Stimulated activated CD4-positive, alpha-beta T cell treated with anti-CD3 and anti-CD28 coated beads, Interleukin-12 subunit alpha, Interleukin-12 subunit beta, amount 100 ng/mL, for 48 hours (primary cell): ENCODE results near the gene NAA10.

Experiments
- DNase-seq, 3 donors: peaks; one replicate each; pipeline ENCODE4 v3.0.0-alpha.2; 2020; ENCODE audit warnings: low read depth in 2 of 3, low spot score in 1 of 3

NAA10 gene

DNA sequence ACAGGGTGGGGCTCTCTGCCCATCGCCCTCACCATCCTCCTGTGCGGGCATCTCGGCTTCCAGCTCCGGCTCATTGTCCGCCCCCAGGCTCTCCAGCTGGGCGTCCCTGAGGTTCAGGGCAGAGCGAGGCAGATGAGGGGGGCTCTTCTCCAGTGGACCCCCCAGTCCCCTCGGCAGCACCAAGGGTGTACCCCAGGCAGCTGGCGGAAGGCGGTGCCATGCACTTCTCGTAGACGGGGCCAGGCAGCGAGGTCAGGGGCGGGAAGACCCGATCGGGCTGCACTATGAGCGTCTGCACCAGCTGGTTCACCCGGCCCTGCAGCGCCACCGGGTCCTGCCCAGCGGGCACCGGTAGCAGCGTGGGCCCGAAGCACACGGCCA lies 24.9 kb downstream of the NAA10 start:
- DNase-seq = no peak

DNA sequence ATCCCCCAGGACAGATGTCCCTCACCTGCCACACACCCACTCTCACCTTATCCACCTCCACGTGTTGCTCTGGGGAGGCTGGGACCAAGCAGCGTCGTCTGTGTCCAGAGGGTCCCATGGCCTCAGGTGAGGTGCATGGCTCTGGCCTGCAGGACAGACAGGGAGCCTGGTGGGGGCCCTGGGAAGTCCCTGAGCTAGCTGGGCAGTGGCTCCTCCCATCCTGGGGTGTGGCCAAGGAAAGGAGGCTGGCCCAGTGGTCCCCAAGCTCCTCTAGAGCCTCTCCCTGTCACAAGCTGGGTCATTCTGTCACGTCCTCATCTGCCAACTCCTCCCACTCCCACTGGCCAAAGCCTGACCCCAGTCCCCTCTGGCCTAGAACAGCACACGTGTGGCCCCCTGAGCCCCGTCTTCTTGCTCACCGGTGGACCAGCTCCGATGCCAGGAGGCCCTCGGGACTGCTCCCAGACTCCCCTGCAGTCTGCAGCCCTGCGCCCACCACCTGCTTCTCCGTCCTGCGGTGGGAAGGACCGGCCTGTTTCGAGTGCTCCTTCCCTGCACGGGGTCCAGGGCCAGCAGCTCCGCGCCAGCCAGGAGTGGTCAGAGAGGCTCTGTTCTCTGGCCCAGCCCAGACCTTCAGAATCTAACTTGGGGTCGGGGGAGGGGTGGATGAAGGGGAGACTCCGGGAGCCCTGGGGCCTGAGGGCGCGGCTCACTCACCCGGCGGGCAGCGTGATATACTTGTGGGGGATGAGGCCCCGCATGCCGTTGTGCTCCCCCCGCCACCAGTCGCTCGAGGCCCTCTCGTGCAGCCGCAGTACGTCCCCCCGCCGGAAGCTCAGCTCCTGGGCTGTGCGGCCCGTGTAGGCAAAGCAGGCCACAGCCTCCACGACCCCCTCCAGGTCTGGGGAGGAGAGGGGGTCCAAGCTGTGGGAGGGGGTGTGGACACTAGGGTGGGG lies 25.5 kb downstream of the NAA10 start:
- DNase-seq = no peak

DNA sequence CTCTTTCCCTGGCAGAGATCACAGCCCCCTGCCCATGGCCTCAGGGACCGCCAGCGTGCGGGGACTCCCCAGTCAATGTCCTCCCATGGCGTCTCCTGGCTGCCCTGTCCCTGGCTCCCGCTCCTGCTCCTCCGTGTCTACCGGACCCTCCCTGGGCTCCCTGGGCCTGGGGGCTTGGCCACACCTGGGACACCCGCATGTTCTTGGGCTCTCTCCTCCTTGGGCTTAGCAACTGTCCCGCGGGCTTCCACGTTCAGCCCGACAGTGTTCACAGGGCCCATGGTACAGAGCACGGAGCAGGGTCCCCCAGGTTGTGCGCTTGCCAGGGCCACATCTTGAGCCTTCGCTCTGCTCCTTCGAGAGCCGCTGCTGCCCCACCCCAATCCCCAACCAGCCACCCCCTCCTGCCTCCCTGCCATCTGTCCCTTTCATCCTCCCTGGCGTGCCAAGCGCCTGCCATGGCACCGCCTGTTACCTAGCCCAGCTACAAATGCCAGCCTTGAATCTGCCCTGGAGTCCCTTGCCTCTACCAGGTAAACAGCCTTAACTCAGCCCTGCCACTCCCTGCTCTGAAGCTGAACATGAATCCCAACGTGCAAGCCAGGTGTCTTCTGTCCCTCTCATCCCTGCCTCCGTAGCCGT lies 26.5 kb downstream of the NAA10 start:
- no peak for DNase-seq

DNA sequence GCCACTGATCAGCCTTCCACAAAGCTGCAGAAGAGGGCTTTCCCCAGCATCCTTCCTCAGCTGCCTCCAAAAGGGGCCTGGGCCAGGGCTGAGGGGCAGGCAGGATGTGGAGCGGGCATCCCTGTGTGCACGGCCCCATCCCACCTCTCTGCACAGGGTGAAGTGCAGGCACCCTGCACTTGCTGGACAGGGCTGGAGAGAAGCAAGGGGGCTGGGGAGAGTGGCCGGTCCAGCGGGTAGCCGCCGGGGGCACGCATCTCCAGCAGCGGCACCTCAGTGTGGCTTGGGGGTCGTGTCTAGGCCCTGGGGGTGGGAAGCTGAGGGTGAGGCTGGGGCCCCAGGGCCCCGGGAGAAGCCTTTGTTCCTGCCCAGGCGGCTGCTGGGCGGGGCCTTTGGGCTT lies 27.4 kb downstream of the NAA10 start:
- no peak for DNase-seq

DNA sequence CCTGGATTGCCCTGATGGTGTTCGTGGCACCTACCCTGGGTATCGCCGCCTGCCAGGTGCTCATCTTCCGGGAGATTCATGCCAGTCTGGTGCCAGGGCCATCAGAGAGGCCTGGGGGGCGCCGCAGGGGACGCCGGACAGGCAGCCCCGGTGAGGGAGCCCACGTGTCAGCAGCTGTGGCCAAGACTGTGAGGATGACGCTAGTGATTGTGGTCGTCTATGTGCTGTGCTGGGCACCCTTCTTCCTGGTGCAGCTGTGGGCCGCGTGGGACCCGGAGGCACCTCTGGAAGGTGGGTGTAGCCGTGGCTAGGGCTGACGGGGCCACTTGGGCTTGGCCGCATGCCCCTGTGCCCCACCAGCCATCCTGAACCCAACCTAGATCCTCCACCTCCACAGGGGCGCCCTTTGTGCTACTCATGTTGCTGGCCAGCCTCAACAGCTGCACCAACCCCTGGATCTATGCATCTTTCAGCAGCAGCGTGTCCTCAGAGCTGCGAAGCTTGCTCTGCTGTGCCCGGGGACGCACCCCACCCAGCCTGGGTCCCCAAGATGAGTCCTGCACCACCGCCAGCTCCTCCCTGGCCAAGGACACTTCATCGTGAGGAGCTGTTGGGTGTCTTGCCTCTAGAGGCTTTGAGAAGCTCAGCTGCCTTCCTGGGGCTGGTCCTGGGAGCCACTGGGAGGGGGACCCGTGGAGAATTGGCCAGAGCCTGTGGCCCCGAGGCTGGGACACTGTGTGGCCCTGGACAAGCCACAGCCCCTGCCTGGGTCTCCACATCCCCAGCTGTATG lies 28.5 kb downstream of the NAA10 start:
- DNase-seq = no peak

DNA sequence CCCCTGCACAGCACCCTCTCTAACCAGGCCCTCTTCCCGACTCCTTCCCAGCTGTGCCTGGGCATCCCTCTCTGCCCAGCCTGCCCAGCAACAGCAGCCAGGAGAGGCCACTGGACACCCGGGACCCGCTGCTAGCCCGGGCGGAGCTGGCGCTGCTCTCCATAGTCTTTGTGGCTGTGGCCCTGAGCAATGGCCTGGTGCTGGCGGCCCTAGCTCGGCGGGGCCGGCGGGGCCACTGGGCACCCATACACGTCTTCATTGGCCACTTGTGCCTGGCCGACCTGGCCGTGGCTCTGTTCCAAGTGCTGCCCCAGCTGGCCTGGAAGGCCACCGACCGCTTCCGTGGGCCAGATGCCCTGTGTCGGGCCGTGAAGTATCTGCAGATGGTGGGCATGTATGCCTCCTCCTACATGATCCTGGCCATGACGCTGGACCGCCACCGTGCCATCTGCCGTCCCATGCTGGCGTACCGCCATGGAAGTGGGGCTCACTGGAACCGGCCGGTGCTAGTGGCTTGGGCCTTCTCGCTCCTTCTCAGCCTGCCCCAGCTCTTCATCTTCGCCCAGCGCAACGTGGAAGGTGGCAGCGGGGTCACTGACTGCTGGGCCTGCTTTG lies 29.2 kb downstream of the NAA10 start:
- no peak for DNase-seq

DNA sequence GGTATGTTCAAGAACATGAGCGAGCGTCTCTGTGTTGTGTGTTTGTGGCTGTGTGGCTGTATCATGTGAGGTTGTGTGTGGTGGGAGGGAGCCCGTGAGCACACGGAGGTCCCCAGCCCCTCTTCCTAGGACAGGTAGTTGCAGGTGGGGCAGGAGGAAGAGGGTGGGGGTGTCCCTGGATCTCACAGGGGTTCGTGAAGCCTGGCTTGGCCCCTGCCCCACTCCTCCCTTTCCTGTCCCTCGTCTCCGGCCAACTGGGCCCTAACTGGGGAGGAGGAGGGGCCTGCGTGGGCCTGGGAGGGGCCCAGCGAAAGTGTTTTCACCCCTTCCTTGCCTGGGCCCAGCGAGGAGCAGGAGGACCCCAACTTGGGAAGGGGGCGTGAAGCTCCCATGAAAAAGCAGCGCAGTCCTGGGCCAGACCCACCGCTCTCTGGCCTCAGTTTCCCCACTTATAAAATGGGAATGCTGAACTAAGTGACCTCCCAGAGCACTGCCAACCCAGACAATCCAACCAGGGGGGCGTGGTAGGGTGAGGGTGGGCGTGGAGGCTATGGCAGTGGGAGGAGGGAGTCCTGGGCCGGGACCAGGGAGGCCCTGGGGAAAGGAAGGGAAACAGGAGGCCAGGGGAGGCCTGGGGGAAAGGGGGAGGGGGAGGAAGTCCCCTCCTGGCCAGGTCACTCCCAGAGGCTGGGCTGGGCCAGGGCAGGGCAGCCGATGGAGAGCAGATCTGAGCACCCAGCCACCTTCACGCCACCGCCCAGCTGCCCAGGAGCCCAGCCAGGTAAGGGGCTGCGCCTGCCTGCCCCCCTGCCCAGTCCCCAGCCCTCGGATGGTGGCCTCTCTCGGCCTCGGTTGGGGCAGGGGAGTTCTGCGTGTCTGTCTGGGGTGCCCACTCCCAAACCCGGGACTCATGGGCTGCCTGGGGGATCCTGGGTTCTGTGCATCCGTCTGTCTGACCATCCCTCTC lies 30.6 kb downstream of the NAA10 start, which contains the start of gene AVPR2:
Gene AVPR2, plus strand, starts transcription at position 683 of the 967 bp plus-strand sequence. CDS start 473 bp downstream, outside the sequence.
- no peak for DNase-seq

DNA sequence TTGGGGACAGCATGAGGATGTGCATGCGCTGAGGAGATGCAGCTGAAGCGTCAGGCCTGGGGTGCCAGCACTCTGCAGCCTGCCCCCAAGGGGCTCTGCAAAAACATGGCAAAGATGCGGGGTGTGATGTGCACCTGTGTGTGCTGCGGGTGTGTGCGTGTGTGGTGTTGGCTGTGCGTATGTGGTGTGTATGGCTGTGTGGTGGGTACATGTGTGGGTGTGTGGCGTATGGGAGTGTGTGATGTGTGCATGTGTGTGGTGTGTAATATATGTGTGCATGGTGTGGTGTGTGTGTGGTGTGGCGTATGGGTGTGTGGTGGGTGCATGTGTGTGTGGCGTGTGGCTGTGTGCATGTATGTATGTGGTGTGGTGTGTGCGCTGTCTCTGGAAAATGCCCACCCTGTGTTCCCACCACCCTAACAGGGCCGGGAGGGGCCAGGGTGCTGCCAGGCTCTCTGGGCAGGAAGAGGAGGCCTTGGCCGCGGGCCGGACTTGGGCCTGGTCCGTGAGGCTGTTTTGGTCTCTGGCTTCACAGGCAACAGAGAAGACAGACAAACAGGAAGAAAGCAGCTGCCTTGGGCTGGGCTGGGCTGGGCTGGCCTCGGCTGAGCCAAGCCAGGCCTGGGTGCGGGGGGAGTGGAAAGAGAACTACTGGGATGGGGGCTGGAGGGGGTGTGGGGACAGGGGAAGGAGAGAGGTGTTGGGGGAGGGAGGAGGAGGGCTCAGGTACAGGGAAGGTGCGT lies 31.4 kb downstream of the NAA10 start:
- DNase-seq = no peak

DNA sequence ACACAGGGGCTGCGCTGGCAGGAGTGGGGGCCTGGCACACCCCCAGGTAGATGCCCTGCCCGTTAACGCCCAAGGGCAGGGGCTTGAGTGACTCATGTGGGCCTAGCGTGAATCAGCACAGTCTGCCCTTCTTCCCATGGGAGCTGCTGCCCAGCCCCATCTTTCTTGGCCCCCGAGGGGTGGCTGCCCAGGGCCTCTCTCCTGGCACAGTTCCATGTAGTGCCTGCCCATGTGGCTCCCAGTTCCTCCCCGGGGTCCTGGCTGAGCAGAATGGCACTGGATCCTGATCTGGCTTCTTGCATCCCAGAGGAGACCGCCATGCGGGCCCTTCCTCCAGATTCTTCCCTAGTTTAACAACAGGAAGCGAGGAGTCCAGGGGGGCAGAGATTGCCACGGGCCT lies 32.5 kb downstream of the NAA10 start:
- no peak for DNase-seq

DNA sequence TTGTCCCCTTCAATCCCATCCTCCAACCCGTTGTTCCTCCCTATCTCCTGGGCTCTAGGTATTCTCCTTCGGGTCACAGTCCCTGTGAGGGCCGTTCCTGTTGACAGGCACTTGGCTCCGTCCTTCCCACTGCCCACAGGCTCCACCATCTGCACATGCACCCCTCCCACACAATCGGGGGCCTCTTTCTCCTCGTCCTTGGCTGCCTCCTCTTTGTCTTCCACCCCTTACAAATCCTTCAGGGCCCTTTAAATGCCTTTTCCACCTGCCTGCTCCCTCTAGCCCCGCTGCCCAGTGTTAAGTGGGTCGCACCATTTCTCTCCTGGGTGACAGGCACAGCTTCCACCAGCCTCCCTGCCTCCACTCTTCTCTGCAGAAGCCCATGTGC lies 33.1 kb downstream of the NAA10 start:
- DNase-seq = no peak

DNA sequence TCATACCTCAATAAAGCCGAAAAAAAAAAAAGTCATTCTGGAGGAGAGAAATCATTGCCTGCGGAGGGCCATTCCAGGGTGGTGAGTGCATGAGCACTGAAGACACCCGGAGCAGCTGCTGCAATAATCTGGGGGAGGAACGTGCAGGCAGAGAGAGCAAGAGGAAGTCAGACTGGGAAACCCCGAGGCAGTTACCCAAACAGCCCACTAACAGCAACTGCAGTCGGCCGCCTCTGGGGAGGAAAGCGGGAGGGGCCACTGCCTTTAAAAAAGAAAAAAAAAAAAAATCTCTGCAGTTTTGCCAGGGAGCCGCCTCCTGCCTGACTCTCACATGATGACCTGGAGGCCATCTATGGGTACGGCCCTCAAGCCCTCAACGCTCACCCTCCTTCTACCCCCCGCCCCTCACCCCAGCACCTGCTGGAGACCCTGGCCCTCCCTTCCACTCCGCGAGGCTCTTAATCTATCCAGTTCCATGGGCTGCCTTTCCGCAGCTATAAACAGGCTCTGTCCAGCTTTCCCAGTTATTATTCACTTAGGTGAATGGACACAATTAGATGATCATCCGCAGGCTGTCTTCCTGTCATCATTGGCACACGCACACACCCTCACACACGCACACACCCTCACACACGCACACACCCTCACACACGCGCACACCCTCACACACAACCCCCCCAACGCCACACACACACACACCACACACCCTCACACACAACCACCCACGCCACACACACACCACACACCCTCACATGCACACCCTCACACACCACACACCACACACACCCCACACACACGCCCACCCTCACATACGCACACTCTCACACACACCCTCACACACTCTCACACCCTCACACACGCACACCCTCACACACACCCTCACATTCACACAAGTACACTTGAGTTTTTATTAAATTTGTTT lies 33.7 kb downstream of the NAA10 start:
- DNase-seq = peak in 2 of 3 donors; percentile 32 to 42

DNA sequence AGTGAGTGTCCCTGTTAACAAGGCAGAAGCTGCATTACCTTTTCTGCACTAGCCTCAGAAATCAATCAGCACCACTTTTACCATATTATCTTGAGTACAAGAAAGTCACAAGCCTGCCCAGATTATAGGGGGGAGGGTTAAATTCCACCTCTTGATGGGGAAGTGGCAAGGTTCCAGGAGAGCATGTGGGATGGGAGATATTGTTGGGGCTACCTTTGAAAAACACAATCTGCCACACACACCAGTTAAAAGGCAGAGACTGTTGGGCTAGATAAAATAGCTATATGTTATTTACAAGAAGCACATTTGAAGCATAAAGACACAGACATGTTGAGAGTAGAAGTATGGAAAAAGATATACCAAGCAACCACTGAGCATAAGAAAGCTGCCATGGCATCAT lies 36.9 kb downstream of the NAA10 start:
- DNase-seq = no peak

DNA sequence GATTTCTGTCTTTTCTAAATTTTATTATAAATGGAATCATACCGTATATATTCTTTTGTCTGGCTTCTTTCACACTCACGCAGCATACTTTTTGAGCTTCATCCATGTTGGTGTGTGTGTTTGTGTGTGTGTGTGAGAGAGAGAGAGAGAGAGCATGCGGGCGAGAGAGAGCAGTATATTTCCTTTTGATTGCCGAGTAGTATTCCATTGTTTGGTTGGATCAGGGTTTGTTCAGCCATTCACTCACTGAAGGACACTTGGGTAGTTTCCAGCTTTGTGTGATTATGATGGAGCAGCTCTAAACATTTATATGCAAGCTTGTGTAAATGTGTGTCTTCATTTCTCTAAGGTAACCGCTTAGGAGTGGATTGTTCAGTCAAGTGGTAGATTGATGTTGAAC lies 45.7 kb downstream of the NAA10 start:
- no peak for DNase-seq

DNA sequence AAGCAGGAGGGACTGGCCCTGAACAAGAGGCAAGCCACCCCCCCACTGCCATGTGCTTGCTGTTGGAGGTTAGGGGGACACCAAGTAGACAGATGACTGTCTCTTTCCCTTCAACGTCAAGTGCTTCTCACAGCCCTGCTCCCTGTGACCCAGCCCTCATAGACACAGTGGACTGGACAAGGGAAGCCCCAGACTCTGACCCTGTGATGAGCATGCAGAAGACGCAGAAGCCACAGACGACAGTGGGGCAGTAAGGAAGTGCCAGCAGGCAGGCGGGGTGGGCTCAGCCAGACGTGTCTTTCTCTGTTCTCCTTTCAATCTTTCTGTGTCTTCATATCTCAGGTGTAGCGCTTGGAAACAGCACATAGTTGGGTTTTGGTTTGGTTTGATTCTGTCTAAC lies 46.5 kb downstream of the NAA10 start:
- DNase-seq = no peak

DNA sequence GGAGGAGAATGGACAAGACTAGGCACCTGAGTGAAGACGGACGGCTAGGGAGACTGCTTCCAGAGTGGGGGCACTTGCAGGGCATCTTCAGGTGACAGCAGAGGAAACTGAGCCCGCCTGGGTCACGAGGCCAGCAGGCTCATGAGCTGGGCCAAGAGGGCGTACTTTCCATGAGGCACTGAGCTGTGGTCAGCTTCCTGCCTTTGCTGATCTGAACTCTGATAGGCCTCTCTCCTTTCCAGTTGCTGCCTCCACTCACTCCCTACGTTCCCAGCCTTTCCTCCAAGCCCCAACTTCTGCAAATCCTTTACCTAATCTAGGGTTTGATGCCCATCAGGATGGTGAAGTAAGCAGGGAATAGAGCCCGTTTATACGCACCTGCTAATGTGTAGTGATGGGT lies 47.5 kb downstream of the NAA10 start:
- no peak for DNase-seq

DNA sequence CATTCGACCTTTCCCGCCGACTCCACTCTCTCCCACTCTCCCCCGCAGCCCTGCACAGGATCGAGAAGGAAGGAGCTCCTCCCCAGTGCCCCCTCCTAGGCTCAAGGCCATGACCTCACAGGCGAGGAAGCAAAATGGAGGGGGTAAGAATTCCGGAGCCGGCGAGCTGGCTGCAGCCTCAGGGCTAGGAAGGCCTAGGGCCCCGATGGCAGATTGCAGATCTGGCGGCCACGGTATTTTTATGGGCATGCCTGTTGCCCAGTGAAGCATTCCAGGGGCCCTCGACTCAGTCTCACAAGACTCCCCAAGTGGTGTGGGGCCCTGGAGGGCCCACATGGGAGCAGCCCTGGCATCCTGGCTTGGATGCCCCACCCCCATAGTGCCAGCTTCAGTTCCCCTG lies 47.9 kb downstream of the NAA10 start:
- DNase-seq = no peak

DNA sequence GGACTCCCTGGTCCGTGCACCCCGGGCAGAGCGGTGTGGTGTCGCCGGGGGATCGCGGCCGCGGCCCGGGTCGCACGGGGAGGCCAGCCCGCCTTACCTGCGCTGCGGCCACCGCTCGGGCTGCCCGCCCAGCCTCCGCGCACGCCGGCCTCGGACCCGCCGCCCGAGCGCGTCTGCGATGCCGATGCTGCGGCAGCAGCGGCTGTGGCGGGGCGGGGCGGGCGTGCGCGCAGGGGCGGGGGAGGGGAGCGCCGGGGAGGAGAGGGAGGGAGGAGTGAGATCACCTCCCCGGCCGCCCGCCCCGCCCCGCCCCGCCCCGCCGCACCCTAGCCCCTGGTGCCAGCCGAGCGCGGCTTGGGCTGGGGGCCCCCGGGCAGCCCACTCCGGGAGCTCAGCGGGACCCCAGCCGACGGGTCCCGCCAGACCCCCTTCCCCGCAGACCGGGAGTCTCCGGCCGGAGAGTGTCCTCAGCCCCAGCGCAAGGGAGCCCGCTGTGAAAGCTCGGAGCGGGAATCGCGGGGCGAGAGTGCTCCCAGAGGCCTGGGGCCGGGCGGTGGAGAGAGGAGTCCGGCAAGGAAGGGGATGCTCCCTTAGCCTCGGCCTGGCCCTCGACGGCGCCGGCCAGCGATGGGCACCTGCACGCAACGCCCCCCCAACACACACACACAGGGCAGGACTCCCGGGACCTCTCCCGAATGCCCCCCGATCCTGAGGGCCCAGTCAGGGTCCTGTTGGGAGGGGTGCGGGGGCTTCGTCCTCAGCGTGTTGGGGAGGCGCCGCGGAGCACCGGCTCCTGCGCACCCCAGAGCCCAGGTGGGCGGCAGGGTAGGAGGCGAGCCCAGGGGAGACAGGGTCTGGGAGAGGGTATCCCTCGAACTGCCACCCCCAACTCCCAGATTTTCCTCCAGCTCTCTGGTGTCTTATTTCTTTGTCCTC lies 48.6 kb downstream of the NAA10 start, which contains the start of gene L1CAM:
Gene L1CAM, minus strand, starts transcription at position 206 of the 936 bp plus-strand sequence. CDS start 10,337 bp downstream, outside the sequence.
- DNase-seq = no peak
